ENCODE data around the gene FHIT.
"Not testable (repeated sequence)": the region's sequence is repeated elsewhere in the genome, so short reads cannot be mapped to it uniquely, and the experiment has no call there.

FHIT gene

DNA sequence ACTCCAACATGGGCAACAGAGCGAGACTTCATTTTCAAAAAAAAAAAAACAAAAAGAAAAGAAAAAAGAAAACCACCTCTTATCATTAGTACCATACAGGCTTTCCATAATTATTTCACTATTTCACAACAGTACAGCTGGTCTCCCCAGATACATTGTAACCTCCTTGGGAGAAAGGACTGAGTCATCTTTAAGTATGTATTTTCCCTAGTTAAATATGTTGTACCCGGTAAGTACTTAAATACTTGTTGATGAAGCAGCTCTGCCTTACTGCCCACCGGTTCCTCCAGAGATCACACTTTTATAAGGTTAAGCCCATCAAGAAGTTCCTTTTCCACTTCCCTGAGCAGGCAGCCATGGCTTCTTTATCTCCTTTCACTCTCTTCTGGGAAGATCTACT lies 1412.0 kb downstream of the FHIT start:
- no peak for DNase-seq

DNA sequence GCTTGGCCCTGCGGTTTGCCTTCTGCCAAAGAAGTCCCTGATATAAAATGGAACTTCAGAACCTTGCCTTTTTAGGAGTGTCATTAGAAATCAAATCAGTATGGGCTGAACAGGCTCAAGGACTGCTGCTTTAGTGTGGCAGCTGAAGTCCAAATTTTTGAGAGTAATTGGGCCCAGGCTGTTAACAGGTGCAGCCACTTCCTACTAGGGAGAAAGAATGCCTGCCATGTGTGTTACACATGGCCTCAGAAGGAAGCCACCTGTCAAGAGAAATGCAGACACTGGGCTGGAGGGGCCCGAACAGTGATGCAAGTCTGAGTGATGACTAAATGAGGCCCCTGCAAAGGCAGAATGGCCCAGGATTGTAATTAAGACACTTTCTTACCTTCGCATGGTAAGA lies 1414.7 kb downstream of the FHIT start:
- DNase-seq = no peak

DNA sequence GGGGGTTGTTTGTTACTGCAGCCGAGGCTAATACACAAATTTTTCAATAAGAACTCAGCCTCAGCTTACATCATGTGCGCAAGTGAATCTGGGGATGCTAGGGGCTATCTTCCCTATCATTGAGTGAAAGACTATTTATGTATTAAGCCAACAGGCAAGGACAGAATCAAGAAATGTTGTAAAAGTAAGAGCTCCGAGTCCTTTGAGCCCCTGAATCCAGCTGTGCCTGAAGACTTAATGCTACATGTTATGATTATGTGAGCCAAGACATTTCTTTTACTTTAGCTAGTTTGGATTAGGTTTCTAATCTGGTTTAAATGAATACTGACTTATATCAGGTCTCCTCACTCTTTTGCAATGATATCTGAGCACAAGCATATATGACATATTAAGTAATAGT lies 1418.5 kb downstream of the FHIT start:
- DNase-seq = no peak

DNA sequence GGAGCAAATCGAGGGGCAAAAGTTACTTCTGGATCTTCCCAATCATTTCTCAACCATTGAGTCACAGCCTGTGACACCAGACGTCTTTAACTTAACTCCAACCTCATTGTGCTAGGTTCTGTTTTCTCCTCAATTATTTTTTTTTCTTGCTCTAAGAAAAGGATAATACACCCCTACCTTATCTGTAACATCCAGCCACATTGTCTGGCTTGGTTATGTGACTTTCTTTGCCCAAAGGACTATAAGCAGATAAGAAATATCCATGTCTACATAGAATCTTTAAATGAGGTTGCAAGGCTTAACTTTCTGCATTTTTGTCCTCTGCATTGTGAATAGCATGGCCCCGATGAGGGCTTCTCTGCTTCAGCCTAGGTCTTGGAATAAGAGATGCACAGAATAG lies 1419.0 kb downstream of the FHIT start:
- DNase-seq = no peak

DNA sequence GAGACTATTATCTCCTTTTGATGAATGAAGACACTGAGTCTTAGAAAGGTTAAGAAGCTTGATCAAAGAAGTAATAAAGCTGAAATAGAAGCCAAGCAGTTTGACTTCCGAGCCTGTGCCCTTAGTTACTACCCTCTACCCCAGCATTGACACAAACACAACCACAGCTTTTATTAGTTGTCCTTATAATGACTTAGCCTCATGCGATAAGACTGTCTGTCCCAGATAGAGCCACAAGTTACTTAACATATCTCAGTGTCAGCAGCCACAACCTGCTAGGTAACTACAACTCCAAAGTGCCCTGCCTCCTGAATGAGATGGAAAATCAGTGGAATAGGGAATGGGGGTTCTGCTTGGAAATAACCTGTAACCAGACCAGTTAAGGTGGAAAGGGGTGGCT lies 1419.9 kb downstream of the FHIT start:
- no peak for DNase-seq

DNA sequence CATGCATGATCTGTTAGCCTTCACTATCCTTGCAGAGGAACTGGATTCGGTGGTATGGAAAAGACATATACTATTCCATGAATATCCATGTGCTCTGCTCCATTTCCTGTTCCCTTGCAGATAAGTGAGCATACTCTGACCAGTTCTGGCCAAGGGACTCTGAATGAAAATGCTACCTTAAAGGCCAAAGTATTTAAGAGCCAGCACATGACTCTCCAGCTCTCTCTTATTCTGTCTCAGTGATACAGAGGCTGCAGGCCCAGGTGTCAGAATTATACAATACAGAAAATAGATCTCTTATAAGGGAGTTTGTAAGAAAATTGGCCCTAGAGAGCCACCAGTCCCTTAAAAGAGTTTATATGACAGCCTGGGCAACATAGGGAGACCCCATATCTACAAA lies 1421.7 kb downstream of the FHIT start:
- DNase-seq = no peak

DNA sequence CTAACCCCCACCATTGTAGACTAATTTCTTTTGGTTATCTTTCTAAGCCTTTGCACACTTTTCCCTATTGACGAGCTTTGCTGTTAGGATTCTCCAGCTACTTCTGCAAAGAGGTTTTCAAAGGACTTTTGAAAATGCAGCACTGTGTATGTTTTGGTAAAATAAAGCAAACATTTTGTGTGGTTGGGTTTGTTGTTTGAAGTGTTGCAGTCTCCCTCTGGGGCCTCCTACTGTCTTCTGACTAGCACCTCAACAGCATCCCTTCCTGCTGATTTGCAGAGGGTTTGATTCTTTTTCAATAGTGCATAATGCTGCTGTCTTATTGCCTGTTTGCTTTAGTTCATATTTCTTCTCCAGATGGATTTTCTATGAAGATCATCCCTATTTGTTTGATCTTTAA lies 1426.4 kb downstream of the FHIT start:
- no peak for DNase-seq

DNA sequence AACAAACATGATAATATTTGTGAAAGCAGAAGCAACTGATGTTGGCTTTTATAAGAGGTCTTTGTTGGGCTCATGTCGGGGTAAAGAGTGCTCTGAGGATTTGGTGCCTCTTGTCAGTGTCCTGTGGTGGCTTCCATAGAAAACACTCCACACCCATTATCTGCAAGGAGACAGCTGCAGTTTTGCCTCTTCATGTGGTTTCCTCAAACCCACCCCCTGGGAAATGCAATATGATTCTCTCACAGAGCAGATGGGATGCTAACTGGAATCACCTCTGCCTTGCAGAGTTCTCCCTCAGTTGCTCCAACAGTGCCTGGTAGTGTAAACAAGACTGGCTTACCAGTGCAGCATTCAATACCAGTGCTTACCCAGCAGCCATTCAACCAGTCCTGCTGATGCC lies 1430.0 kb downstream of the FHIT start:
- no peak for DNase-seq

DNA sequence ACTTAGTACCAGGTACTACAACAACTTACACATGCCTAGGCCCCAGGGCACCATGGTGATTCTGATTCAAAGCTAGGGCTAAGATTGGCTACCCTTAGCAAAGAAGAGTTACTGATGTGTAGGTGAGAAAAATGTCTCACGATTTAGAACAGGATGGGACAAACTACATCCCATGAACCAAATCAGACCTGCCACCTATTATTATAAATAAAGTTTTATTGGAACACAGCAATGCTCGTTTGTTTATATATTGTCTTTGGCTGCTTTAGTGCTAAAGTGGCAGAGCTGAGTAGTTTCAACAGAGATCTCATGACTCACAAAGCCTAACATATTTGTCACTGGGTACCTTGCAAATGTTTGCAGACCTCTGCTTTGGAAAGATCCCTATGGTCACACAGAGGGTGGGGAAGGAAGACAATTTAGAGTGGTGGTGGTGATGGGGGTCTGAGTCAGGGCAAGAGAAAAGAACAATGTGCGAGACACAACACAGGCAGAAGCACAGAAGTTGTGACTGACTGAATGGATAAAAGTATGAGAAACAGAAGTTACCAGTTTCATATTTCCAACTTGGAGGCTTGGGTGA lies 1430.8 kb downstream of the FHIT start:
- DNase-seq = no peak

DNA sequence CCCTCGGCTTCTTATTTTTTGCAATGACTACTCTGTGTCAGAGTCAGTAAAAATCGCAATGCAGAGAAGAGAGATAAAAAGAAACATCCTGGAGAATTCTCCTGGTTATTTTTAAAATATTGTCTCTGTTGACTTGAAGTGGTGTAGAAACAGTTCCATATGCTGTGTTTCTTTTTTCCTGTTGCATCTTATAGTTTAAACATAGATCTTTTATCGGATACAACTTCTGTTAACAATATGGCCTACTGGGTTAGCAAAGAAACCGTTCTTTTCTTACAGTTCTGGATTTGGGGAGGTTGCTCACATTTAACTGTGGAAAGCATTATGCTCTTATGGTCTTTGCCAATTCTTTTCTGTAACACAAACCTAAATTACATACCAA lies 1432.3 kb downstream of the FHIT start:
- no peak for DNase-seq

DNA sequence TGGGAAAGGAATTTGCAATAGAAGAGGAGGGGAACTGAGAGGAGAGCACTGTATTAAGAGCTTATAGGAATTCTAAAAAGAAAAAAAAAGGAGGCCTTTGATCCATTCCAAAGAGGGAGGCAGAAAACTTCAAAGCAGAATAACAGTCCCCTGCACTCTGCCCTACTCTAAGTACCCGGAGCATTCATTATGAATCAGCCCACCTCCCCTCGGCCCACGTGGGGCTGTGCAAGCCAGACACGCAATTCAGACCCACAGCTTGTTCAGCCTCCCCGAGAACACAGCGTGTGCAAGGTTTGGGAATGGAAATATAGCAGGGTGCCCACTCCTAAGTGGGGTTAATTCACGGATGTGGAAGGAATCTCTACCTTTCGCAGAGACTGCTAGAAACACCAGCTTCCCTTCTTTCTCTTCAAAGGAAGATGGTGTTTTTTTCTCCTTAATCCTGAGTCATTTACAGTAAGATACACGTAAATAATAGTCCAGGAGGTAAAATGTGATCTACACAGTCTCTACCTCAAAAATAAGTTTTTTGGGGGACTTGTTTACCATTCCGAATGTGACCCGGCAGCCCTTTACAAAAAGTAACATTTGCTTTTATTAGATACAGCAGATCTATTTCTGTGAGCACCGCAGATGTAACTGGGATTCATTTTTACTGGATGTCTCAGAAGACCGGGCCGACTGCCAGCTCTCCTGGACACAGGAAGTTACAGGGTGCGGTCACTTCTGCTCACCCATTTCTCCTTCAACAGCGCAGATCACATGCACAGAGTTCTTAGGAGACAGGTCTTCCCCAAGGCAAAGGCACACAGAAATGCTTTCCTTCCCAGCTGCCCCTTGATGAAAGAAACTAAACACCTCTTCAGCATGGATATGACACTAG lies 1433.0 kb downstream of the FHIT start:
- no peak for DNase-seq

DNA sequence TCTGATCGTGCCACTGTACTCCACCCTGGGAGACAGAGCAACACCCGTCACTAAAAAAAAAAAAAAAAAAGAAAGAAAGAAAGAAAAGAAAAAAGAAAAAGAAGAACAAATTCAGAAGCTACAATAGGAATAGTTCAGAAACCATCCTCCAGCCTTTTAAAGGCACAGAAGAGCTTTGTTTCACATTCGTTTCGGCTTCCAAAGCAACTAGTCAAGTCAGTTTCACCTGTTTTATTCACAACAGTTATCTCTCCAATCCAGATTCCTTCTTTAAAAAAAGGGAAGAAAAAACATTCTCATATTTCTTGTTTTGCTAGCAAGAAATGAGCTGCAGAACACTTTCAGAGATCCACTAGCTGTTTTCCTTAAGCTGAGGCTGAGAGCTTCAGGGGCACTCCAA lies 1433.7 kb downstream of the FHIT start:
- DNase-seq = no peak

DNA sequence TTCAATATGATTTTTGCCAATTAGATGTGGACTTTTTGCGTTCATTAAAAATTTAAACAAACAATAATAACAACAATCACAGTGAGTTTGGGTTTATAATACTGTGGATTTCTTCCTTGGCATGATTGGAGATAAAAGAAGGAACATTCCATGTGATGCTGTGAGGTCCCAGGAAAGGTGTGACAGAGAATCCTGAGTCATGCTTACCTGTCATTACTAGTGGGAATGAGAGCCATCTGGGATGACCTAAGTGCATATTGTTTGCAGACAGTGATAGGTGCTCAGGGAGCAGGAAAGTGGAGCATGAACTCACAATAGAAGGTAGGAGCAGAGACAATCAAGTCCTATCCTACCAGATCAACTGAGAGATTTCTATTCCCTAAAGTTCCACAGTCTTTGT lies 1434.9 kb downstream of the FHIT start:
- no peak for DNase-seq

DNA sequence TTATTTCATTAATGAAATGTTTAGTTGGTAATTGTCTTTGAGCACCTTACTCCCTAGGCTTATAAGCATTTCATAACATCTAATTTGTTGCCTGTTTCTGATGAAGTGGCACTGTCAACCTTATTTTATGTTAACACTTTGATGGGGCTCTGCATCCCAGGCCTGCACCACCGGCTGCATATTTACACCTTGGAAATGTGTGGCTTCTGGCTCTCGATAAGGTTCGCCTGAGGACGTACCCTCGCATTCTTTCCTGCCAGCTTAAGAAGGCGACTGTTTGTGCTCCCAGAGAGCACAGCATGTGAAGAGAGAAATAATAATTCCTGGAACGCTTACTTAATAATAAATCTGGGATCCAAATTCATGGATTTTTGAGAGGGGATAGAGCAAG lies 1438.1 kb downstream of the FHIT start:
- no peak for DNase-seq

DNA sequence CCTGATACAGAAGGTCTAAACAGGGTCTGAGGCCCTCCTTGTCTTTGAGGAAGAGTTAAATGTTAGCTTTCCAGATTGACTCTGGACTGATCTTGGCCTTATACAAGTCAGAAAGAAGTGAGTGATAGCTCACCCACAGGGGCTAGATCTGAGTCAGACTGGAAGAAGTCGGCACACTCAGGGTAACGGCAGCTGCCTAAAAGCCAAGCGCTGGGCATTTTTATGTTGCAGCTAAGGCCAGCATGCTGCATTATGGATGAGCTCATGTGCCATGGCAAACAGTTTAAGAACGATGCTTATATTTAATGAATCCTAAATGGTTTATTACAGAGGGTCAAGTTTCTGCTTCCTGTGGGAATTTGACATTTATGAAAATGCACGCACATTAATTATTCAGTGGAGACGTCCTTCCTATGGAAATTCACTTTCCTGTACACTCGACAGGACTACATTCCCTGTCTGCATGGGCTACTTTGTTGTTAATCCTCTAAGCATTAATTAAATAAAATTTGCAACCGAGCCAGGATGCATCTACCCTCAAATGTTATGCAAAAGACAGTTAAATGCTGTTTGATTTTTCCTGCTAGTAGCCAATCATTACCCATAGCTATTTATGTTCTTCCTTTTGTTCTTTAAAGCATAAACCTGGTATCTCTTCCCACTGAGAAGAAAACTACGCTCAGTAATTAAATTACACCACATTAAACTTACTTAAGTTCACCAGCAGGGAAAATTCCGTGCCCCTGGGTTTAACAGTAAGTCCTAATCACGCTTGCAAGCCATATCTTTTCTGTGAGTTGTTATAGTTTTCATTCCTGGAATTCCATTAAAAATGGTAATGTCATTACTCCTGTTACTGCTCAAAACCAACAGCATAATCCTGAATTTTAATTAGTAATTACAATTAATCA lies 1438.8 kb downstream of the FHIT start:
- DNase-seq = no peak

DNA sequence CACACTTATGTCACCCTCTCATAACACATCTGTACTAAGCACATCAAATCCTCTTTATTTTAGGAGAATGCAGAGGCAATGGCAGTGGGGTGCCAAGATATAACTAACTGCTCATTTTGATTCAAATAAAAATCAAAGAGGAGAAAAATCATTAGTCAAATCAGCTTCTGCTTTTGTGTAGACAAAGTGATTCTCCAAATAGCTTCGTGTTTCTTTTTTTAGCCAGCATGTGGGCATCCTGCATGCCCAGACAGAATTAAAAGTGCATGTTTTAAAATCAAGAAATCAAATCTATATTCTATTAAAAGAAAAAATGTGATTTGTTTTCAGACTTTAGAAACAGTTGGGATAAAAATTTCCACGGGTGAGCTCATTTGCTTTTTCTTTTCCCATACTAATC lies 1440.1 kb downstream of the FHIT start:
- DNase-seq = no peak

DNA sequence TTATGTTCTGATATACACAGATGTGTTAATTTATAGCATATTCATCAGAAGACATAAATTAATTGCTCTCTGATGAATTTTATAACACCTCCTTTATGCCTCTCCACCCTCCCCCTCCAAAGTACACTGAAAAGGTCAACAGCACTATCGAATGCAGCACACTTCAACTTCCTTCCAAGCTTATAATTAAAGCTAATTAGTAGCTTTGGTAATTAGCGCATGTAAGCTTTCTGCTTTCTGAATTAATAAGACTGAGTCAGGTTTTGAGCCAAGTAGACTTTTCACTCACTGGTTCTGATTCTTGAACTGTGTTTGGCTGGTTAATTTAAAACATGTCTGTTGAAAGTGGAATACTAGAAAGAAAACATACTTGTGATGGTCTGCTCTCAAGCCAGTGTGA lies 1440.6 kb downstream of the FHIT start:
- no peak for DNase-seq

DNA sequence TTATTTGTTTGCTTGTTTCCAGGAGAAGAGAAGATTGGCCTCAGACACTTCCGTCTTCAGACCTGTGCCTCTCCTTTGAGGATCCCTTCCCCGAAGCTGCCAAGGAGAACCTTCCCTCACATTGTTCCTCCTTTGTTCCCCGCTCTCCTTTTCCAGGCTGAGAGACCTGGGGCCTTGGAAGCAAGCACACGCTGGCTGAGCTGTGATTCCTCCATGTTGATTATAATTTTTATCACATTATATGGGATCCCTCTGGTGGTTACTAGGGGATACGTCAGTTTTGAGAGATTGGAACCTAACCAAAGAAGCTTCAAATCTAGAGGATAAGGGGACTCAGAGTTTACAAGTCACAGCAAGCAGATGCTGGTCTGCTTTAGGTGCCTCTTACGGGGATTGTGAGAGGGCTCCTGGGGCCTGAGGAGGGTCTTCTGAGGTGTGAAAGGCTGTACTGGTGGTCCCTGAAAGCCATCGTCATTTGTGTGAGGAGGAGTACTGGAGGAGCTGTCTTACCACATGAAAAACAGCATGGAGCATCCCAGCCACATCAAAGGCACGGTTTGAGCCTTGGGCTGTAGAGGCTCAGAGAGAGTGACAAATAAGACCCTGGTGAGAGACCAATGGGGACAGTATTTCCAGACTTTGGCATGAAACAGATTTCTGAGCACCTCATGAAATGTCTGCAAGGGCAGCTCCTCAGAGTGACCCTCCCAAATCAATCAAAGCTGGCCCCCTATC lies 1441.4 kb downstream of the FHIT start:
- no peak for DNase-seq

DNA sequence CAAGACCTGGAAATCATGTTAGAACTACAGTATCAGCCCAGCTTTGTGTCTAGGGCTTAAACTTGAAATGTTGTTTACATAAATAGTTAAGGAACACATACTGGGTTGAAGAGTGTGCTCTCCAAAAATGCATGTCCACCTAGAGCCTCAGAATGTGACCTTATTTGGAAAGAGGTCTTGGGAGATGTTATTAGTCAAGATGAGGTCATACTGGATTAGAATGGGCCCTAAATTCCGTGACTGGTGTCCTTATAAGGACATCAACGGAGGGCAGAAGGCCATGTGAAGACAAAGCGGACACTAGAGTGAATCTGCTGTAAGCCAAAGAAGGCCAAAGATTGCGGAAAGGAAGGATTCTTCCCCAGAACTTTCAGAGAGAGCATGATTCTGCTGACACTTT lies 1442.2 kb downstream of the FHIT start:
- DNase-seq = no peak

DNA sequence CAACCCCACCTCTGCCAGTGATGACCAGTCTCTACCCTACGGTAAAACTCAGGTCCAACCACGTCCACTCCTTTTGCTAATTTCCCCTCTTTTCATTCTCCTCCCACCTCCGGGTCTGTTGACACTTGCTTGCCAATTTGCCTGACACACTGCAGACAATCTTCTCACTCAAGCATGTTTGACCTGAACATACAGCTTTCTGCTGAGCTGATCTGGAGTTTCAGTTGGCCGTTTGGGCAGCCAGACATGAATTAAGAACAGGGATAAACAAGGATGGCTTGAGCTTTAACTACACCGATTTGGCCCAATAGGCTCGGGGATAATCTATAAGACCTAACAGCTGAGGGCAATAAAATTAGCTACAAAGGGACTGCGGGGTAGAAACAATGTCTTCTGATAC lies 1442.8 kb downstream of the FHIT start:
- no peak for DNase-seq

DNA sequence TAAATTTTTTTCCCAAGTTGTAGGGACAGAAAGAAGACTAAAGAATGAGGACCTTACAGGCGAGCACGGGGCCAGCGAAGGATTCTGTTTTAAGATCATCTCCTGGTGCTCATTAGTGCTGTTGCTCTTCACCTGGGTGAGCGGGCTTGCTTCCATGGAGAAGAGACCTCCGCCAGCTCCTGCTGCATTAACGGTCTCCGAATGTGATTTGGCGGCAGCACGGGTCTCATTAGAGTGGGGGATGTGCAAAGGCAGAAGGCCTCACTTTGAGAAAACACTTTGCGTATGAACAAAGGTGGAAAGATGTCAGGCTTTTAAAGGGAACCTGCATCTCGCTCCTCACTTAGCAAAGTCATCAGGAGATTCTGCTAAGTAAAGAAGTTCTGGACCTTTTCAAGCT lies 1448.0 kb downstream of the FHIT start:
- DNase-seq = no peak

DNA sequence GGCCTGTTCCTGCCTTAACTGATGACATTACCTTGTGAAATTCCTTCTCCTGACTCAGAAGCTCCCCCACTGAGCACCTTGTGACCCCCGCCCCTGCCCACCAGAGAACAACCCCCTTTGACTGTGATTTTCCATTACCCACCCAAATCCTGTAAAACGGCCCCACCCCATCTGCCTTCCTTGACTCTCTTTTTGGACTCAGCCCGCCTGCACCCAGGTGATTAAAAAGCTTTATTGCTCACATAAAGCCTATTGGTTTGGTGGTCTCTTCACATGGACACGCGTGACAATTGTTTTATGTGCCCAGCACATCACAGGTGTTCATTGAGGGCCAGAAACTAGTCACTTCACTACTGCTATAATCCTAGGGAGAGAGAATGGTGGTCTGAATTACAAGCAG lies 1448.8 kb downstream of the FHIT start:
- not testable (repeated sequence) for DNase-seq

DNA sequence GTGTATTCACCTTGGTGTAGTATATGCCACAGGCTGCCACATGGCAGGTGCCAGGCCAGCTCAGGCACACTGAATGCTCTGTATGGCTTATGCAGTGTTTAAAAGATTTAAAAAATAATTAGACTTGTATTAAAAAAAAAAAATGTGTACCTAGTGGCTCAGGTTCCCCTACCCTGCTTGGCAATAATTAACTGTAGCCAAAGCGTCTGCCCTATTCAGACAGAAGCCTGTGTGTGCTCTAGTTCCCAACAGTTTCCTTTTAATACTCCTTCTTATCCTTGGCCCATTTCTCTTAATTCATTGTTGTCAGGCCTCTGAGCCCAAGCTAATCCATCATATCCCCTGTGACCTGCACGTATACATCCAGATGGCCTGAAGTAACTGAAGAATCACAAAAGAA lies 1449.2 kb downstream of the FHIT start:
- DNase-seq = no peak
